Measurements from ENCODE around the gene ANKRD34A. TPM values are rescaled to one million over a fixed set of nuclear protein-coding genes. Genes with fewer than 3 reads are reported as not detected.

Gene ANKRD34A
- total RNA-seq, 1 donor from 2014 or later, result 1.7 TPM

DNA sequence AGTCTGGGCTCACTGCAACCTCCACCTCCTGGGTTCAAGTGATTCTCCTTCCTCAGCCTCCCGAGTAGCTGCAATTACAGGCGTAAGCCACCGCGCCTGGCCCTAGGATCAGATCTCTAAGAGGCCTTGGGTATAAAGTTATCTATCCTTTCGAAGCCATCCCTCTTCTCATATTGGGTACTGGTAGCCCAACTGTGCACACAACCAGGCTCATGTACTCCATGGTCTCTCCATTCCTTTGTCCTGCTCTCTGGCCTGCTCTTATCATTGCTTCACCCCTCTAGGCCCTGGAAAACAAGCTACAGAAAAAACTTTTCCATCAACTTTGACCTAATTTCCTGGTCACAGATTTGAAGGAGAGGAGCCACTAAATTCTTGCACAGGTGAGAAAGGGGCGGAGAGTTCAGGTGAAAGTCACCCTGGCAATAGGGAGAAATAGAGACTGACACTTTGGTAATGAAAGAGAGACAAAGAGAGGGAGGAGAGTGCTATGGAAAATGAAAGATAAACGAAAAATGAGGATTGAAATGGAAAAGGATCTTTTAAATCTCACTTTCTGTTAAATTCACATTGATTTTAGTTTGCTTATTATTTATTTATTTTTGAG is 26.0 kb upstream of the ANKRD34A start:
- H3K4me3 ChIP-seq, result no peak overlapping the region
- TF ChIP-seq POLR2AphosphoS5 (IDR thresholded peaks at IDR 0.05; ENCODE audit: insufficient read depth in 1 of 2, low read depth in 1 of 2) (peak; percentile 8), POLR2A (IDR thresholded peaks at IDR 0.05) (no peak)
- TF ChIP-seq, protein P1, sequence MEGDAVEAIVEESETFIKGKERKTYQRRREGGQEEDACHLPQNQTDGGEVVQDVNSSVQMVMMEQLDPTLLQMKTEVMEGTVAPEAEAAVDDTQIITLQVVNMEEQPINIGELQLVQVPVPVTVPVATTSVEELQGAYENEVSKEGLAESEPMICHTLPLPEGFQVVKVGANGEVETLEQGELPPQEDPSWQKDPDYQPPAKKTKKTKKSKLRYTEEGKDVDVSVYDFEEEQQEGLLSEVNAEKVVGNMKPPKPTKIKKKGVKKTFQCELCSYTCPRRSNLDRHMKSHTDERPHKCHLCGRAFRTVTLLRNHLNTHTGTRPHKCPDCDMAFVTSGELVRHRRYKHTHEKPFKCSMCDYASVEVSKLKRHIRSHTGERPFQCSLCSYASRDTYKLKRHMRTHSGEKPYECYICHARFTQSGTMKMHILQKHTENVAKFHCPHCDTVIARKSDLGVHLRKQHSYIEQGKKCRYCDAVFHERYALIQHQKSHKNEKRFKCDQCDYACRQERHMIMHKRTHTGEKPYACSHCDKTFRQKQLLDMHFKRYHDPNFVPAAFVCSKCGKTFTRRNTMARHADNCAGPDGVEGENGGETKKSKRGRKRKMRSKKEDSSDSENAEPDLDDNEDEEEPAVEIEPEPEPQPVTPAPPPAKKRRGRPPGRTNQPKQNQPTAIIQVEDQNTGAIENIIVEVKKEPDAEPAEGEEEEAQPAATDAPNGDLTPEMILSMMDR (IDR thresholded peaks at IDR 0.05), result peak in 1 of 3 experiments; percentile 18
- DNase-seq (ENCODE audit: extremely low spot score in 2 of 2), result peak in 1 of 2 donors; percentile 87

DNA sequence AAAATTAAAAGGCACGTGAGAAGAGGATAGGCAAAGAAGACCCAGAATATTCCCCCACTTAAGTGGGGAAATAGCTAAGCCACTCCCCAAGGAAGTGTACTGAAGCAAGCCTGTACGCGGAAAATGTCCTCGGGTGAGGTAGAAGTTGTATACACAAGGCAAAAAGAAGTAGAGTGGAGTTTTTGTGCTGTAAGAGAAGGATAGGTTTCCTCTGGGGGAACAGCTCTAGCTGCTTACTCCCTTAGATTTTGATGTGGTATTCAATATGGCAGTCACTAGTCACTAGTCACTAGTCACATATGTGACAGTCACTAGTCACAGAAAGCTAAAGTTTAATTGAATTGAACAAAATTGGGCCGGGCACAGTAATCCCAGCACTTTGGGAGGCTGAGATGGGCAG is 24.4 kb upstream of the ANKRD34A start:
- TF ChIP-seq, protein P1 (IDR thresholded peaks at IDR 0.05), result no peak
- no peak for TF ChIP-seq POLR2A (IDR thresholded peaks at IDR 0.05)
- no peak for TF ChIP-seq POLR2AphosphoS5 (IDR thresholded peaks at IDR 0.05; ENCODE audit: insufficient read depth in 1 of 2, low read depth in 1 of 2)
- Histone ChIP-seq H3K9me3 (no peaks in the 10 kb centered on the region), H3K27ac (peak overlapping the region; percentile 96), H3K36me3 (peaks cover 10 to 19% of the 10 kb centered on the region in 2 donors), H3K4me3 (no peak overlapping the region), H3K4me1 (peaks cover 49% of the 10 kb centered on the region), H3K27me3 (no peaks in the 10 kb centered on the region)
- intact Hi-C loops (cut with DNase I), result no loop called here
- no peak for DNase-seq (ENCODE audit: extremely low spot score in 2 of 2)

More for the DNA sequence above, 26.0 kb upstream of the ANKRD34A start:
- Histone ChIP-seq H3K27ac (peak overlapping the region; percentile 96), H3K4me1 (peaks cover 34% of the 10 kb centered on the region), H3K36me3 (peaks cover 19 to 34% of the 10 kb centered on the region in 2 donors), H3K9me3 (no peaks in the 10 kb centered on the region), H3K27me3 (no peaks in the 10 kb centered on the region)
- intact Hi-C loops (cut with DNase I), result no loop called here

DNA sequence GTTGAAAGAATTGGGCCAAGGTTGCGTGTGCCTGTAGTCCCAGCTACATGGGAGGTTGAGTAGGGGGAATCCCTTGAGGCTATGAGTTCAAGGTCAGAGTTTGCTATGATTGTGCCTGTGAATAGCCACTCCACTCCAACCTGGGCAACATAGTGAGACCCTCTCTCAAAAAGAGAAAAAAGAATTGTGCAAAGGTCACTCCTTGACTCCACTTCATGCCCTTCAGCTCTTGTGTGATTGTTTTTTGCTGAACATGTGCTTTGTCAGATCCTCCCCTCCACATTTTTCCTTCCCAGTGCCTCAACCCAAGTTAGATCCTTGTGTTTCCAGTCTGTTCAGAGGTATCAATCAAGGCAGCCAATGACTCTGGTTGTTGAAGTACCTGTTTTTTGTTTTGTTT is 23.6 kb upstream of the ANKRD34A start:
- intact Hi-C loops (cut with DNase I), result no loop called here
- DNase-seq (ENCODE audit: extremely low spot score in 2 of 2), result no peak
- Histone ChIP-seq H3K27me3 (no peaks in the 10 kb centered on the region), H3K9me3 (no peaks in the 10 kb centered on the region), H3K36me3 (peaks cover 1 to 10% of the 10 kb centered on the region in 2 donors), H3K27ac (peak overlapping the region; percentile 96), H3K4me1 (peaks cover 47% of the 10 kb centered on the region), H3K4me3 (no peak overlapping the region)
- TF ChIP-seq POLR2A (IDR thresholded peaks at IDR 0.05) (no peak), POLR2AphosphoS5 (IDR thresholded peaks at IDR 0.05; ENCODE audit: insufficient read depth in 1 of 2, low read depth in 1 of 2) (no peak)
- TF ChIP-seq, protein P1 (IDR thresholded peaks at IDR 0.05), result no peak

DNA sequence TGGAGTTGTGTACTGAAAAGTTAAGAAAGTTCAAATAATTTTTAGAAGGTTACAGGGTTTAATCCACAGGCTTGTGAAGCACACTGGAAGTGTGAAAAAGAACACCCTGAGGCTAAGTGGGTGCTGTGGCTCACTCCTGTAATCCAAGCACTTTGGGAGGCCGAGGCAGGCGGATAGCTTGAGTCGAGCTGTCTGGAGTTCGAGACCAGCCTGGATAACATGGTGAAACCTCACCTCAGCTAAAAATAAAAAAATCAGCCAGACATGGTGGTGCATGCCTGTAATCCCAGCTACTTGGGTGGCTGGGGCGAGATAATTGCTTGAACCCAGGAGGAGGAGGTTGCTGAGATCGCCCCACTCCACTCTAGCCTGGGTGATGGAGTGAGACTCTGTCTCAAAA is 22.2 kb upstream of the ANKRD34A start:
- no peaks in the 10 kb centered on the region for H3K27me3 ChIP-seq
- TF ChIP-seq POLR2AphosphoS5 (IDR thresholded peaks at IDR 0.05; ENCODE audit: insufficient read depth in 1 of 2, low read depth in 1 of 2) (no peak), POLR2A (IDR thresholded peaks at IDR 0.05) (no peak)
- TF ChIP-seq, protein P1 (IDR thresholded peaks at IDR 0.05), result no peak
- no peak for DNase-seq (ENCODE audit: extremely low spot score in 2 of 2)
- peak overlapping the region; percentile 83 for H3K27ac ChIP-seq
- H3K36me3 ChIP-seq, result no peaks in the 10 kb centered on the region
- no peak overlapping the region for H3K4me3 ChIP-seq
- intact Hi-C loops (cut with DNase I), result no loop called here
- no peaks in the 10 kb centered on the region for H3K9me3 ChIP-seq
- peaks cover 34% of the 10 kb centered on the region for H3K4me1 ChIP-seq

Data from vagina (tissue), 2 donors.